WI38 (cell line): ENCODE measurements around the gene UXS1.

Experiments used
- H3K4me3 ChIP-seq: 2 replicates; pipeline ENCODE4 v1.5.1; 2011; ENCODE audit warnings: low read depth, mild to moderate bottlenecking, control low read depth, low read length
- CTCF ChIP-seq: IDR thresholded peaks from 2 replicates; pipeline ENCODE4 v1.5.1; 2012; ENCODE audit warnings: low read depth, mild to moderate bottlenecking, control low read depth, low read length

UXS1 gene

GRCh38 chr2:106159866-106160785 lies 34.0 kb downstream of the UXS1 start:
- no peak overlapping the region for H3K4me3 ChIP-seq
- no peak for TF ChIP-seq CTCF

GRCh38 chr2:106158871-106159270 lies 35.2 kb downstream of the UXS1 start:
- H3K4me3 ChIP-seq = no peak overlapping the region

GRCh38 chr2:106158131-106158530 lies 36.0 kb downstream of the UXS1 start:
- no peak for TF ChIP-seq CTCF
- no peak overlapping the region for H3K4me3 ChIP-seq

More at GRCh38 chr2:106158871-106159270, 35.2 kb downstream of the UXS1 start:
- no peak for TF ChIP-seq CTCF

GRCh38 chr2:106157416-106157815 lies 36.7 kb downstream of the UXS1 start:
- H3K4me3 ChIP-seq = no peak overlapping the region
- no peak for TF ChIP-seq CTCF

- TF ChIP-seq CTCF = no peak
- no peak overlapping the region for H3K4me3 ChIP-seq
These were observed 37.5 kb downstream of the UXS1 start for GRCh38 chr2:106156305-106157296.

- no peak for TF ChIP-seq CTCF
These were observed 40.3 kb downstream of the UXS1 start for GRCh38 chr2:106153781-106154180.

More at GRCh38 chr2:106153781-106154180, 40.3 kb downstream of the UXS1 start:
- no peak overlapping the region for H3K4me3 ChIP-seq
